B cell (primary cell): Measurements from ENCODE around the gene TTLL11. TPM values are rescaled to one million over a fixed set of nuclear protein-coding genes. Genes with fewer than 3 reads are reported as not detected.

Experiments
- ATAC-seq: fragments of 200-7000 bp; cut with Tn5 transposase; one replicate; pipeline ENCODE4 v1.10.0; 2021; ENCODE audit warnings: low read depth, mild to moderate bottlenecking, moderate number of reproducible peaks, moderate library complexity
- CTCF ChIA-PET: fragments of 350-600 bp; sonication (Branson Sonifier 250); formaldehyde crosslinking; loops from one replicate; lab custom pipeline; 2021; ENCODE audit warnings: antibody characterized with exemption, inconsistent platforms; lab: Charles Lee
- POLR2A ChIA-PET: fragments of 350-600 bp; sonication (Branson Sonifier 250); formaldehyde crosslinking; loops from one replicate; lab custom pipeline; 2021; ENCODE audit warnings: antibody characterized with exemption; lab: Charles Lee
- DNase-seq: peaks from one replicate; pipeline ENCODE4 v3.0.0; 2013
- H2AFZ ChIP-seq: 2 replicates; pipeline ENCODE4 v1.6.1; 2012; ENCODE audit warnings: mild to moderate bottlenecking, low read depth, low read length; ENCODE audit not compliant: insufficient read depth, poor library complexity, severe bottlenecking
- H3K27ac ChIP-seq, 2 donors: 1 replicate in 1 of 2; 2 replicates in 1 of 2; pipeline ENCODE4 v1.5.1; 2012 to 2013; ENCODE audit warnings: low read length in 2 of 2, mild to moderate bottlenecking in 2 of 2, moderate library complexity in 1 of 2
- H3K27me3 ChIP-seq, 4 experiments: fragments of 200-600 bp in 1 of 4; sonication (generic) in 1 of 4; replicated peaks in 1 of 4; 1 replicate in 2 of 4; 2 replicates in 2 of 4; pipeline versions ENCODE4 v1.6.1 to v1.7.0; 2013 to 2016; ENCODE audit warnings: low read length in 3 of 4, mild to moderate bottlenecking in 2 of 4, mixed read lengths in 1 of 4, moderate library complexity in 1 of 4; ENCODE audit not compliant: insufficient read depth in 4 of 4, control insufficient read depth in 3 of 4; ENCODE audit errors: control extremely low read depth in 1 of 4
- H3K36me3 ChIP-seq, 2 experiments: replicated peaks in 1 of 2; 1 replicate in 1 of 2; 2 replicates in 1 of 2; pipeline versions ENCODE4 v1.6.1 to v1.7.1; 2013; ENCODE audit warnings: low read length in 1 of 2; ENCODE audit not compliant: insufficient read depth in 2 of 2, control insufficient read depth in 1 of 2; ENCODE audit errors: control extremely low read depth in 1 of 2, extremely low read depth in 1 of 2
- H3K4me1 ChIP-seq, 2 donors: fragments of 200-600 bp in 1 of 2; sonication (generic) in 1 of 2; 1 replicate in 1 of 2; 2 replicates in 1 of 2; pipeline versions ENCODE4 v1.5.1 to v1.6.1; 2013 to 2017; ENCODE audit warnings: low read length in 2 of 2; ENCODE audit not compliant: control insufficient read depth in 2 of 2, insufficient read depth in 2 of 2
- H3K4me2 ChIP-seq: replicated peaks from 2 replicates; pipeline ENCODE3; 2012; ENCODE audit warnings: mild to moderate bottlenecking, low read depth, low read length; ENCODE audit not compliant: poor library complexity, severe bottlenecking
- H3K4me3 ChIP-seq, 5 experiments: fragments of 200-600 bp in 1 of 5; sonication (generic) in 1 of 5; 1 replicate in 3 of 5; 2 replicates in 2 of 5; pipeline versions ENCODE4 v1.5.1 to v1.7.0; 2011 to 2016; ENCODE audit warnings: low read length in 4 of 5, mild to moderate bottlenecking in 4 of 5, low read depth in 2 of 5, control low read depth in 1 of 5, moderate library complexity in 1 of 5; ENCODE audit not compliant: insufficient read depth in 1 of 5; ENCODE audit errors: control extremely low read depth in 1 of 5, extremely low read depth in 1 of 5
- H3K79me2 ChIP-seq: fragments of 200-600 bp; sonication (generic); one replicate; pipeline ENCODE4 v1.6.0; 2016; ENCODE audit warnings: low read length; ENCODE audit not compliant: control insufficient read depth, insufficient read depth
- H3K9ac ChIP-seq: fragments of 200-600 bp; sonication (generic); 2 replicates; pipeline ENCODE4 v1.6.1; 2017; ENCODE audit warnings: mild to moderate bottlenecking, low read length, moderate library complexity
- H3K9me3 ChIP-seq, 3 donors: one replicate each; pipeline versions ENCODE4 v1.6.1 to v1.7.1; 2013; ENCODE audit warnings: low read length in 2 of 3; ENCODE audit not compliant: control insufficient read depth in 2 of 3, insufficient read depth in 1 of 3; ENCODE audit errors: control extremely low read depth in 1 of 3
- H4K20me1 ChIP-seq: 2 replicates; pipeline ENCODE4 v1.6.0; 2012; ENCODE audit warnings: mild to moderate bottlenecking, low read length; ENCODE audit not compliant: insufficient read depth, control insufficient read depth, poor library complexity, severe bottlenecking
- H3K27ac Mint-ChIP-seq: one replicate; pipeline ENCODE4 v1.8.0; 2021; ENCODE audit warnings: mixed read lengths
- H3K27me3 Mint-ChIP-seq: one replicate; pipeline ENCODE4 v1.8.0; 2021; ENCODE audit warnings: mixed read lengths
- H3K4me1 Mint-ChIP-seq: one replicate; pipeline ENCODE4 v1.8.0; 2021; ENCODE audit warnings: mixed read lengths
- H3K4me3 Mint-ChIP-seq: one replicate; pipeline ENCODE4 v1.8.0; 2021; ENCODE audit warnings: mixed read lengths
- H3K9me3 Mint-ChIP-seq: one replicate; pipeline ENCODE4 v1.8.0; 2022; ENCODE audit warnings: mixed read lengths; ENCODE audit not compliant: insufficient read depth
- CTCF ChIP-seq: fragments of 200-600 bp; IDR thresholded peaks from one replicate; pipeline ENCODE4 v1.8.0; 2022; ENCODE audit warnings: antibody characterized with exemption, mild to moderate bottlenecking
- EZH2 ChIP-seq: IDR thresholded peaks from 2 replicates; pipeline ENCODE4 v1.6.1; 2012; ENCODE audit warnings: borderline replicate concordance, low read depth, mild to moderate bottlenecking, moderate library complexity, low read length; ENCODE audit not compliant: insufficient read depth, poor library complexity, severe bottlenecking
- WGBS: methylation state at CpG from one replicate; pipeline ENCODE4 v1.1.5; 2013; ENCODE audit warnings: missing lambda C conversion rate; ENCODE audit not compliant: insufficient coverage; 5-methylcytosine and 5-hydroxymethylcytosine counted together
- intact Hi-C: fragments of 100-400 bp; cut with micrococcal nuclease; formaldehyde crosslinking; loops from one replicate; pipeline ENCODE4 v1.10.0; 2022
- polyA plus RNA-seq: library from polyadenylated mRNA; depleted of rRNA; stranded (reverse); fragments of >200 nt; gene quantifications from 2 replicates; pipeline ENCODE4 v1.2.3, GENCODE V29; 2012
- total RNA-seq, 2 donors: library from RNA; stranded (reverse); fragments of 120-200 nt in 1 of 2; gene quantifications; 1 replicate in 1 of 2; 2 replicates in 1 of 2; pipeline versions ENCODE4 v1.2.3 to v1.2.4, GENCODE V29; 2013 to 2022

Gene TTLL11
- total and polyA plus RNA-seq, 2 donors (not counting 1 experiment from before 2014, with no cell fraction given) = 3.6 to 3.8 TPM

- Mint-ChIP-seq H3K27ac (no peak overlapping the region), H3K4me1 (no peaks in the 10 kb centered on the region), H3K9me3 (no peaks in the 10 kb centered on the region), H3K27me3 (no peaks in the 10 kb centered on the region), H3K4me3 (no peak overlapping the region)
- Histone ChIP-seq H3K27me3 (no peaks in the 10 kb centered on the region), H4K20me1 (no peaks in the 10 kb centered on the region), H2AFZ (no peak overlapping the region), H3K4me3 (no peak overlapping the region), H3K9ac (no peak overlapping the region), H3K9me3 (no peaks in the 10 kb centered on the region), H3K36me3 (no peaks in the 10 kb centered on the region), H3K4me2 (no peak overlapping the region), H3K79me2 (no peaks in the 10 kb centered on the region), H3K4me1 (no peaks in the 10 kb centered on the region), H3K27ac (no peak overlapping the region)
- intact Hi-C loops = no loop called here
- DNase-seq = no peak
- ChIA-PET POLR2A (no interaction called here), CTCF (no interaction called here)
- ATAC-seq = no peak
- 87% methylated on average over 8 of the region's 8 CpGs for WGBS
- no peak for TF ChIP-seq EZH2
- TF ChIP-seq CTCF = no peak
Observed at GRCh38 chr9:121871431-121872025, 221.6 kb downstream of the TTLL11 start.

GRCh38 chr9:121870271-121870670 is 222.8 kb downstream of the TTLL11 start:
- no peaks in the 10 kb centered on the region for H3K4me1 ChIP-seq
- no peaks in the 10 kb centered on the region for H3K79me2 ChIP-seq
- no peak for DNase-seq
- no peak overlapping the region for H3K9ac ChIP-seq
- ChIA-PET CTCF (interaction anchor here (1.2 kb wide), 1 partner anchor 183 kb away, joined by 4 read pairs; no protein-coding TSS in a partner anchor), POLR2A (no interaction called here)
- intact Hi-C loops = no loop called here
- Mint-ChIP-seq H3K4me3 (no peak overlapping the region), H3K27ac (no peak overlapping the region), H3K4me1 (no peaks in the 10 kb centered on the region), H3K9me3 (no peaks in the 10 kb centered on the region), H3K27me3 (no peaks in the 10 kb centered on the region)
- H2AFZ ChIP-seq = no peak overlapping the region
- H3K27me3 ChIP-seq = no peaks in the 10 kb centered on the region
- H3K4me3 ChIP-seq = no peak overlapping the region
- over 99% methylated on average over 10 of the region's 10 CpGs for WGBS
- TF ChIP-seq CTCF = no peak
- no peaks in the 10 kb centered on the region for H3K36me3 ChIP-seq
- H3K4me2 ChIP-seq = no peak overlapping the region
- H3K9me3 ChIP-seq = no peaks in the 10 kb centered on the region
- ATAC-seq = no peak
- H4K20me1 ChIP-seq = no peaks in the 10 kb centered on the region
- H3K27ac ChIP-seq = no peak overlapping the region
